Measurements from ENCODE around the gene GIPC3. TPM values are rescaled to one million over a fixed set of nuclear protein-coding genes. Genes with fewer than 3 reads are reported as not detected.

The GIPC3 gene
- total RNA-seq, 1 donor from 2014 or later, result 2.2 TPM

DNA sequence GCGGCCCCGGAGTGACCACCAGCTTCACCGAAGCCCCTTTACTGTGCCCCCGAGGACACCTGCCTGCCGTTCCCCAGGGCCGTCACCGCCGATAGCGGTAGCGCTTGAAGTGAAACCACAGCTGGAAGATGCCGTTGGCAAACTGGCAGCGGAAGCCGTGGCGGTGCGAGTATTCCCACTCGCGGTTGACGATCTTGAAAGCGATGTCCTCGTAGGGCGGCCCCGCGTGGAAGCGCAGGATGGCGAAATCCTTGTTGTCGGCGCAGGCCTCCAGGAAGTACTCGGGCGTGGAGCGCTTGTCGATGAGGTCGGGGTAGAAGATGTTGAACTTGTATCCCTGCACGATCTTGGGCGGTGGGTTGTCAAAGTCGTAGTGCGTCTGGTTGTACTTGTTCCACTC, 26.6 kb downstream of the GIPC3 start:
- no peaks in the 10 kb centered on the region for H3K27me3 Mint-ChIP-seq (ENCODE audit: low read depth)

DNA sequence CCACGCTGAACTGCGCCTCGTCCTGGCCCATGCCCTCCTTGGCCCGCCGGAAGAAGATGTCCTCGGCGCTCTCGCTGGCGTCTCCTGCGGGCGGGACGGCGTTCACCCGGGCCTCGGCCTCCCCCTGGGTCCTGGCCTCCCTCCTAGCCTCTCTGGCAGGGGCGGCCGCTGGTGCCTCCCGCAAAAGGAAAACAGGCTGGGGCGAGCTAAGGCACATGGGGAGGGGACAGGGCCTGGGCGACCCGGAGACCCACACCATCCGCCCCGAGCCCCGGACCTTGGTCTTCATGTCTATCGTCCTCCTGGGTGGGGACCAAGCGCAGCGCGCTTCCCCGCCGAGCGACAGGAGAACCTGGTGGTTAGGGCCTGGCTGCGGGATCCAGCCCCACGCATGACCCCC, 27.1 kb downstream of the GIPC3 start:
- peaks cover 30% of the 10 kb centered on the region for H3K4me1 Mint-ChIP-seq (ENCODE audit: low read depth)
- peaks cover 5% of the 10 kb centered on the region for H3K36me3 Mint-ChIP-seq (ENCODE audit: low read depth)
- no peak for TF ChIP-seq CTCF (IDR thresholded peaks at IDR 0.05)
- peak; percentile 89 for DNase-seq (ENCODE audit: low spot score)
- no peak overlapping the region for H3K4me3 Mint-ChIP-seq (ENCODE audit: unreplicated experiment)
- H3K9me3 Mint-ChIP-seq (ENCODE audit: low read depth), result no peaks in the 10 kb centered on the region
- H3K27me3 Mint-ChIP-seq (ENCODE audit: low read depth), result no peaks in the 10 kb centered on the region
- H3K27ac Mint-ChIP-seq (ENCODE audit: unreplicated experiment), result no peak overlapping the region

More for the DNA sequence above, 26.6 kb downstream of the GIPC3 start:
- peaks cover 3% of the 10 kb centered on the region for H3K36me3 Mint-ChIP-seq (ENCODE audit: low read depth)
- no peak overlapping the region for H3K4me3 Mint-ChIP-seq (ENCODE audit: unreplicated experiment)
- H3K4me1 Mint-ChIP-seq (ENCODE audit: low read depth), result peaks cover 33% of the 10 kb centered on the region
- no peak for DNase-seq (ENCODE audit: low spot score)
- no peaks in the 10 kb centered on the region for H3K9me3 Mint-ChIP-seq (ENCODE audit: low read depth)
- no peak overlapping the region for H3K27ac Mint-ChIP-seq (ENCODE audit: unreplicated experiment)
- TF ChIP-seq CTCF (IDR thresholded peaks at IDR 0.05), result no peak

- Mint-ChIP-seq H3K36me3 (ENCODE audit: low read depth) (peaks cover 5% of the 10 kb centered on the region), H3K27me3 (ENCODE audit: low read depth) (no peaks in the 10 kb centered on the region), H3K9me3 (ENCODE audit: low read depth) (no peaks in the 10 kb centered on the region), H3K4me3 (ENCODE audit: unreplicated experiment) (no peak overlapping the region), H3K4me1 (ENCODE audit: low read depth) (peaks cover 22% of the 10 kb centered on the region), H3K27ac (ENCODE audit: unreplicated experiment) (no peak overlapping the region)
- DNase-seq (ENCODE audit: low spot score), result peak; percentile 92
- no peak for TF ChIP-seq CTCF (IDR thresholded peaks at IDR 0.05)
These were observed 27.8 kb downstream of the GIPC3 start for GRCh38 chr19:3612901-3613741.

- Mint-ChIP-seq H3K27ac (ENCODE audit: unreplicated experiment) (no peak overlapping the region), H3K9me3 (ENCODE audit: low read depth) (no peaks in the 10 kb centered on the region), H3K36me3 (ENCODE audit: low read depth) (peaks cover 5% of the 10 kb centered on the region), H3K4me1 (ENCODE audit: low read depth) (peaks cover 18% of the 10 kb centered on the region), H3K4me3 (ENCODE audit: unreplicated experiment) (no peak overlapping the region), H3K27me3 (ENCODE audit: low read depth) (no peaks in the 10 kb centered on the region)
- DNase-seq (ENCODE audit: low spot score), result no peak
- no peak for TF ChIP-seq CTCF (IDR thresholded peaks at IDR 0.05)
These were observed 28.8 kb downstream of the GIPC3 start for GRCh38 chr19:3613818-3614661.

GRCh38 chr19:3614858-3615505, 29.7 kb downstream of the GIPC3 start:
- Mint-ChIP-seq H3K4me3 (ENCODE audit: unreplicated experiment) (no peak overlapping the region), H3K27ac (ENCODE audit: unreplicated experiment) (no peak overlapping the region), H3K36me3 (ENCODE audit: low read depth) (peaks cover 5% of the 10 kb centered on the region), H3K4me1 (ENCODE audit: low read depth) (peaks cover 9% of the 10 kb centered on the region), H3K27me3 (ENCODE audit: low read depth) (no peaks in the 10 kb centered on the region), H3K9me3 (ENCODE audit: low read depth) (no peaks in the 10 kb centered on the region)
- peak; percentile 87 for DNase-seq (ENCODE audit: low spot score)
- no peak for TF ChIP-seq CTCF (IDR thresholded peaks at IDR 0.05)

Data from chondrocyte (in vitro differentiated cells).